ENCODE data around the gene IKZF4.
"Not testable (repeated sequence)": the region's sequence is repeated elsewhere in the genome, so short reads cannot be mapped to it uniquely, and the experiment has no call there.

The IKZF4 gene

GRCh38 chr12:56040963-56041551, 20.2 kb downstream of the IKZF4 start:
- Histone ChIP-seq H2AFZ (peak overlapping the region; percentile 95), H3K4me2 (ENCODE audit: low read length) (peak overlapping the region; percentile 81), H3K9ac (no peak overlapping the region), H3K9me3 (ENCODE audit: control insufficient read depth, low read length) (no peaks in the 10 kb centered on the region), H3K4me3 (ENCODE audit: low read depth, low read length) (peak overlapping the region; percentile 96), H3K79me2 (peaks cover 15% of the 10 kb centered on the region), H3K4me1 (peaks cover 7% of the 10 kb centered on the region), H3K27me3 (ENCODE audit: control insufficient read depth, insufficient read depth, low read length) (no peaks in the 10 kb centered on the region), H3K27ac (peak overlapping the region; percentile 99), H3K36me3 (ENCODE audit: control insufficient read depth, insufficient read depth, low read length) (no peaks in the 10 kb centered on the region)
- TF ChIP-seq CTCF (IDR thresholded peaks at IDR 0.05): no peak

- peak within 1 kb of the TSS; percentile 81 for H3K4me2 ChIP-seq (ENCODE audit: low read length)
- H3K27ac ChIP-seq: peak within 1 kb of the TSS; percentile 99
- H3K4me3 ChIP-seq (ENCODE audit: low read depth, low read length): peak within 1 kb of the TSS; percentile 96
- H2AFZ ChIP-seq: peak within 1 kb of the TSS; percentile 95
- H3K27me3 ChIP-seq (ENCODE audit: control insufficient read depth, insufficient read depth, low read length): no peaks in the 10 kb centered on the region
- no peaks in the 10 kb centered on the region for H3K36me3 ChIP-seq (ENCODE audit: control insufficient read depth, insufficient read depth, low read length)
- peaks cover 7% of the 10 kb centered on the region for H3K4me1 ChIP-seq
- TF ChIP-seq CTCF (IDR thresholded peaks at IDR 0.05): peak; percentile 34
- peak within 1 kb of the TSS; percentile 94 for H3K9ac ChIP-seq
- no peaks in the 10 kb centered on the region for H3K9me3 ChIP-seq (ENCODE audit: control insufficient read depth, low read length)
- H3K79me2 ChIP-seq: peaks cover 17% of the 10 kb centered on the region
Observed at GRCh38 chr12:56041552-56042429, 20.9 kb downstream of the IKZF4 start, which contains the start of gene RPS26. Gene RPS26, plus strand, starts transcription at chr12:56041918. Its CDS starts 249 bp downstream, at chr12:56042167.

- peak overlapping the region; percentile 75 for H3K4me2 ChIP-seq (ENCODE audit: low read length)
- H3K27me3 ChIP-seq (ENCODE audit: control insufficient read depth, insufficient read depth, low read length); H3K36me3 ChIP-seq (ENCODE audit: control insufficient read depth, insufficient read depth, low read length); H3K9me3 ChIP-seq (ENCODE audit: control insufficient read depth, low read length); H3K4me1 ChIP-seq: not testable (repeated sequence)
- peak overlapping the region; percentile 96 for H3K4me3 ChIP-seq (ENCODE audit: low read depth, low read length)
- peaks cover 17% of the 10 kb centered on the region for H3K79me2 ChIP-seq
- peak overlapping the region; percentile 99 for H3K27ac ChIP-seq
- H2AFZ ChIP-seq: peak overlapping the region; percentile 95
- H3K9ac ChIP-seq: peak overlapping the region; percentile 94
Observed at GRCh38 chr12:56042430-56042813, 21.6 kb downstream of the IKZF4 start.

GRCh38 chr12:56042843-56043242, 22.0 kb downstream of the IKZF4 start:
- H3K36me3 ChIP-seq (ENCODE audit: control insufficient read depth, insufficient read depth, low read length): no peaks in the 10 kb centered on the region
- H3K4me3 ChIP-seq (ENCODE audit: low read depth, low read length): peak overlapping the region; percentile 96
- no peak overlapping the region for H2AFZ ChIP-seq
- no peaks in the 10 kb centered on the region for H3K9me3 ChIP-seq (ENCODE audit: control insufficient read depth, low read length)
- peaks cover 17% of the 10 kb centered on the region for H3K79me2 ChIP-seq
- TF ChIP-seq CTCF (IDR thresholded peaks at IDR 0.05): no peak
- no peaks in the 10 kb centered on the region for H3K27me3 ChIP-seq (ENCODE audit: control insufficient read depth, insufficient read depth, low read length)
- peak overlapping the region; percentile 99 for H3K27ac ChIP-seq
- peaks cover 9% of the 10 kb centered on the region for H3K4me1 ChIP-seq
- peak overlapping the region; percentile 75 for H3K4me2 ChIP-seq (ENCODE audit: low read length)
- no peak overlapping the region for H3K9ac ChIP-seq

GRCh38 chr12:56046027-56046780, 25.4 kb downstream of the IKZF4 start:
- peaks cover 9% of the 10 kb centered on the region for H3K4me1 ChIP-seq
- no peaks in the 10 kb centered on the region for H3K9me3 ChIP-seq (ENCODE audit: control insufficient read depth, low read length)
- TF ChIP-seq CTCF (IDR thresholded peaks at IDR 0.05): no peak
- H3K27me3 ChIP-seq (ENCODE audit: control insufficient read depth, insufficient read depth, low read length): no peaks in the 10 kb centered on the region
- H3K4me2 ChIP-seq (ENCODE audit: low read length): no peak overlapping the region
- H3K79me2 ChIP-seq: peaks cover 17% of the 10 kb centered on the region
- no peak overlapping the region for H3K9ac ChIP-seq
- no peak overlapping the region for H2AFZ ChIP-seq
- H3K27ac ChIP-seq: peak overlapping the region; percentile 18
- no peaks in the 10 kb centered on the region for H3K36me3 ChIP-seq (ENCODE audit: control insufficient read depth, insufficient read depth, low read length)
- H3K4me3 ChIP-seq (ENCODE audit: low read depth, low read length): no peak overlapping the region
